AG09319 (cell line): ENCODE results near the gene GPR37L1.

Experiments used
- DNase-seq: peaks from one replicate; pipeline ENCODE4 v3.0.0-alpha.2; 2010; ENCODE audit warnings: low read depth; ENCODE audit errors: extremely low read depth
- CTCF ChIP-seq: IDR thresholded peaks from 2 replicates; pipeline ENCODE4 v1.5.1; 2011; ENCODE audit warnings: low read depth, mild to moderate bottlenecking, inconsistent platforms, low read length, moderate library complexity

GPR37L1 gene

GRCh38 chr1:202122639-202123335 is at the start of gene GPR37L1:
Gene GPR37L1, plus strand, starts transcription at chr1:202122917. Its CDS starts 47 bp downstream, at chr1:202122964.
- DNase-seq: no peak
- peak; percentile 57 for TF ChIP-seq CTCF

GRCh38 chr1:202073206-202073605 is 49.5 kb upstream of the GPR37L1 start:
- TF ChIP-seq CTCF: no peak
- DNase-seq: no peak

- no peak for DNase-seq
- TF ChIP-seq CTCF: no peak
Observed at GRCh38 chr1:202074985-202075384, 47.7 kb upstream of the GPR37L1 start.

- no peak for DNase-seq
- no peak for TF ChIP-seq CTCF
Observed at GRCh38 chr1:202075389-202075788, 47.3 kb upstream of the GPR37L1 start.

GRCh38 chr1:202076050-202076511 is 46.6 kb upstream of the GPR37L1 start:
- no peak for TF ChIP-seq CTCF
- no peak for DNase-seq

GRCh38 chr1:202078241-202078640 is 44.5 kb upstream of the GPR37L1 start:
- DNase-seq: no peak
- TF ChIP-seq CTCF: no peak

GRCh38 chr1:202081992-202082391 is 40.7 kb upstream of the GPR37L1 start:
- TF ChIP-seq CTCF: no peak
- no peak for DNase-seq
